DND-41 (cell line): ENCODE results near the gene FMN1.

Experiments
- ATAC-seq: fragments of 200-7000 bp; cut with Tn5 transposase; 3 replicates; pipeline ENCODE4 v1.9.1; 2021; ENCODE audit warnings: low read depth; ENCODE audit not compliant: insufficient read depth
- DNase-seq: peaks from one replicate; pipeline ENCODE4 v3.0.0-alpha.2; 2020
- H2AFZ ChIP-seq: 2 replicates; pipeline ENCODE4 v1.6.0; 2012; ENCODE audit warnings: low read depth, low read length
- H3K27ac ChIP-seq: 2 replicates; pipeline ENCODE4 v1.5.1; 2012; ENCODE audit warnings: low read length, inconsistent platforms
- H3K27me3 ChIP-seq: fragments of 200-600 bp; sonication (generic); 2 replicates; pipeline ENCODE4 v1.6.0; 2012; ENCODE audit warnings: low read length, mild to moderate bottlenecking, inconsistent platforms; ENCODE audit not compliant: insufficient read depth, poor library complexity
- H3K36me3 ChIP-seq: 2 replicates; pipeline ENCODE4 v1.5.1; 2012; ENCODE audit warnings: low read length, inconsistent platforms; ENCODE audit not compliant: insufficient read depth
- H3K4me1 ChIP-seq: 2 replicates; pipeline ENCODE4 v1.5.1; 2012; ENCODE audit warnings: mild to moderate bottlenecking, low read length; ENCODE audit not compliant: insufficient read depth
- H3K4me2 ChIP-seq: 2 replicates; pipeline ENCODE4 v1.6.0; 2012; ENCODE audit warnings: mild to moderate bottlenecking, moderate library complexity, low read length, inconsistent platforms; ENCODE audit not compliant: insufficient read depth
- H3K4me3 ChIP-seq, 2 experiments: fragments of 200-600 bp in 1 of 2; shearing (Covaris generic) in 1 of 2; 2 replicates each; pipeline ENCODE4 v1.5.1; 2012 to 2016; ENCODE audit warnings: inconsistent platforms in 2 of 2, low read length in 2 of 2, mild to moderate bottlenecking in 2 of 2, low read depth in 1 of 2, moderate library complexity in 1 of 2
- H3K79me2 ChIP-seq: 2 replicates; pipeline ENCODE4 v1.6.0; 2012; ENCODE audit warnings: low read length, inconsistent platforms; ENCODE audit not compliant: insufficient read depth
- H3K9ac ChIP-seq: 2 replicates; pipeline ENCODE4 v1.6.0; 2012; ENCODE audit warnings: low read depth, mild to moderate bottlenecking, inconsistent platforms, low read length, moderate library complexity
- H3K9me3 ChIP-seq: 2 replicates; pipeline ENCODE4 v1.5.1; 2012; ENCODE audit warnings: low read length, moderate library complexity, mild to moderate bottlenecking, inconsistent platforms; ENCODE audit not compliant: insufficient read depth, severe bottlenecking
- H4K20me1 ChIP-seq: 2 replicates; pipeline ENCODE4 v1.6.0; 2012; ENCODE audit warnings: low read length; ENCODE audit not compliant: insufficient read depth
- CTCF ChIP-seq: IDR thresholded peaks from 2 replicates; pipeline ENCODE4 v1.5.1; 2012; ENCODE audit warnings: borderline replicate concordance, low read length, moderate library complexity, mild to moderate bottlenecking; ENCODE audit not compliant: poor library complexity, severe bottlenecking; ENCODE audit errors: extremely low read depth
- EZH2 ChIP-seq: IDR thresholded peaks from 3 replicates; pipeline ENCODE4 v1.6.1; 2012; ENCODE audit warnings: borderline replicate concordance, low read depth, mild to moderate bottlenecking, moderate library complexity, low read length, inconsistent platforms; ENCODE audit not compliant: severe bottlenecking

FMN1 gene

GRCh38 chr15:32927124-32927523, 267.4 kb downstream of the FMN1 start:
- Histone ChIP-seq H4K20me1 (no peaks in the 10 kb centered on the region), H3K9me3 (no peaks in the 10 kb centered on the region), H3K79me2 (no peaks in the 10 kb centered on the region), H2AFZ (no peak overlapping the region), H3K4me1 (no peaks in the 10 kb centered on the region), H3K36me3 (no peaks in the 10 kb centered on the region), H3K27ac (no peak overlapping the region), H3K4me2 (no peak overlapping the region), H3K9ac (no peak overlapping the region), H3K27me3 (no peaks in the 10 kb centered on the region), H3K4me3 (no peak overlapping the region)
- no peak for DNase-seq
- TF ChIP-seq CTCF: no peak
- TF ChIP-seq EZH2: no peak
- ATAC-seq: no peak

GRCh38 chr15:32923176-32923575, 271.3 kb downstream of the FMN1 start:
- no peak for TF ChIP-seq CTCF
- no peak for TF ChIP-seq EZH2
- ATAC-seq: no peak
- no peak for DNase-seq
- H2AFZ ChIP-seq: no peak overlapping the region
- no peaks in the 10 kb centered on the region for H3K36me3 ChIP-seq
- H3K9ac ChIP-seq: no peak overlapping the region
- no peak overlapping the region for H3K27ac ChIP-seq
- no peaks in the 10 kb centered on the region for H3K27me3 ChIP-seq
- no peak overlapping the region for H3K4me2 ChIP-seq
- H3K4me1 ChIP-seq: no peaks in the 10 kb centered on the region
- H3K4me3 ChIP-seq: no peak overlapping the region
- no peaks in the 10 kb centered on the region for H3K79me2 ChIP-seq
- H3K9me3 ChIP-seq: no peaks in the 10 kb centered on the region
- H4K20me1 ChIP-seq: no peaks in the 10 kb centered on the region

GRCh38 chr15:32922541-32922940, 272.0 kb downstream of the FMN1 start:
- Histone ChIP-seq H4K20me1 (no peaks in the 10 kb centered on the region), H3K27ac (no peak overlapping the region), H3K9me3 (no peaks in the 10 kb centered on the region), H3K79me2 (no peaks in the 10 kb centered on the region), H3K4me3 (no peak overlapping the region), H3K9ac (no peak overlapping the region), H3K4me1 (no peaks in the 10 kb centered on the region), H3K36me3 (no peaks in the 10 kb centered on the region), H2AFZ (no peak overlapping the region), H3K4me2 (no peak overlapping the region), H3K27me3 (no peaks in the 10 kb centered on the region)
- no peak for ATAC-seq
- DNase-seq: no peak
- TF ChIP-seq EZH2: no peak
- no peak for TF ChIP-seq CTCF
